Right atrium auricular region (tissue), 2 donors: ENCODE data around the gene MSMP. TPM values are rescaled to one million over a fixed set of nuclear protein-coding genes. Genes with fewer than 3 reads are reported as not detected.

Experiments used
- DNase-seq: peaks from one replicate; pipeline ENCODE4 v3.0.0-alpha.2; 2019; ENCODE audit warnings: low spot score
- H3K27ac ChIP-seq, 2 donors: fragments of 200-600 bp; sonication (generic); 1 replicate in 1 of 2; 2 replicates in 1 of 2; pipeline ENCODE4 v1.5.1; 2016 to 2019
- H3K27me3 ChIP-seq, 2 donors: fragments of 200-600 bp; sonication (generic); one replicate each; pipeline versions ENCODE4 v1.5.1 to v1.6.0; 2017 to 2019
- H3K36me3 ChIP-seq: fragments of 200-600 bp; sonication (generic); one replicate; pipeline ENCODE4 v1.5.1; 2016
- H3K4me1 ChIP-seq, 2 donors: fragments of 200-600 bp; sonication (generic); one replicate each; pipeline versions ENCODE4 v1.5.1 to v1.6.0; 2017 to 2019
- H3K4me3 ChIP-seq, 2 donors: fragments of 200-600 bp; sonication (generic); 1 replicate in 1 of 2; 2 replicates in 1 of 2; pipeline ENCODE4 v1.5.1; 2017 to 2019; ENCODE audit warnings: mild to moderate bottlenecking in 1 of 2, moderate library complexity in 1 of 2
- H3K9me3 ChIP-seq, 2 donors: fragments of 200-600 bp; sonication (generic); one replicate each; pipeline ENCODE4 v1.5.1; 2019
- CTCF ChIP-seq, 2 donors: fragments of 200-600 bp; sonication (generic); IDR thresholded peaks; one replicate each; pipeline ENCODE4 v1.5.1; 2019; ENCODE audit warnings: antibody characterized with exemption in 2 of 2
- total RNA-seq, 2 donors: library from RNA; depleted of rRNA; stranded (reverse); fragments of >200 nt; gene quantifications; one replicate each; pipeline ENCODE4 v1.1.0, GENCODE V29; 2016

Gene MSMP
- total RNA-seq, 2 donors from 2014 or later: not detected

- H3K27me3 ChIP-seq: no peaks in the 10 kb centered on the region
- peak overlapping the region; percentile 74 to 86 for H3K27ac ChIP-seq
- peaks cover 0 to 41% of the 10 kb centered on the region in 2 donors for H3K4me1 ChIP-seq
- H3K36me3 ChIP-seq: no peaks in the 10 kb centered on the region
- H3K9me3 ChIP-seq: no peaks in the 10 kb centered on the region
- peak; percentile 67 to 91 for TF ChIP-seq CTCF (IDR thresholded peaks at IDR 0.05)
- H3K4me3 ChIP-seq: peak overlapping the region; percentile 58 to 66
- peak; percentile 81 for DNase-seq
Observed at GRCh38 chr9:35790385-35791296, 36.6 kb upstream of the MSMP start.

- Histone ChIP-seq H3K27ac (no peak overlapping the region), H3K4me3 (no peak overlapping the region)
Observed at GRCh38 chr9:35790025-35790384, 35.9 kb upstream of the MSMP start.

GRCh38 chr9:35789541-35789940 lies 35.5 kb upstream of the MSMP start:
- H3K36me3 ChIP-seq: no peaks in the 10 kb centered on the region
- no peak for DNase-seq
- TF ChIP-seq CTCF (IDR thresholded peaks at IDR 0.05): no peak
- H3K4me3 ChIP-seq: no peak overlapping the region
- no peak overlapping the region for H3K27ac ChIP-seq
- no peaks in the 10 kb centered on the region for H3K27me3 ChIP-seq
- H3K4me1 ChIP-seq: peaks cover 0 to 39% of the 10 kb centered on the region in 2 donors
- no peaks in the 10 kb centered on the region for H3K9me3 ChIP-seq

More at GRCh38 chr9:35790025-35790384, 35.9 kb upstream of the MSMP start:
- Histone ChIP-seq H3K9me3 (no peaks in the 10 kb centered on the region), H3K27me3 (no peaks in the 10 kb centered on the region), H3K36me3 (no peaks in the 10 kb centered on the region), H3K4me1 (peaks cover 0 to 41% of the 10 kb centered on the region in 2 donors)
- DNase-seq: no peak
- no peak for TF ChIP-seq CTCF (IDR thresholded peaks at IDR 0.05)

GRCh38 chr9:35783418-35783817 lies 29.3 kb upstream of the MSMP start:
- H3K27me3 ChIP-seq: no peaks in the 10 kb centered on the region
- TF ChIP-seq CTCF (IDR thresholded peaks at IDR 0.05): no peak
- no peaks in the 10 kb centered on the region for H3K9me3 ChIP-seq

GRCh38 chr9:35781066-35781465 lies 27.0 kb upstream of the MSMP start:
- no peak for TF ChIP-seq CTCF (IDR thresholded peaks at IDR 0.05)

More at GRCh38 chr9:35783418-35783817, 29.3 kb upstream of the MSMP start:
- H3K36me3 ChIP-seq: no peaks in the 10 kb centered on the region
- no peak overlapping the region for H3K4me3 ChIP-seq
- no peak overlapping the region for H3K27ac ChIP-seq
- H3K4me1 ChIP-seq: no peaks in the 10 kb centered on the region
- DNase-seq: no peak

More at GRCh38 chr9:35781066-35781465, 27.0 kb upstream of the MSMP start:
- no peak for DNase-seq
- Histone ChIP-seq H3K4me1 (no peaks in the 10 kb centered on the region), H3K27ac (no peak overlapping the region), H3K27me3 (no peaks in the 10 kb centered on the region), H3K4me3 (no peak overlapping the region), H3K9me3 (no peaks in the 10 kb centered on the region), H3K36me3 (no peaks in the 10 kb centered on the region)
